ENCODE results near the gene BMP7. TPM values are rescaled to one million over a fixed set of nuclear protein-coding genes. Genes with fewer than 3 reads are reported as not detected.
A peak's percentile ranks its signal among the peaks of the same experiment; 100 is the strongest.

Gene BMP7
- total and polyA plus RNA-seq, 9 of the 15 experiments (the other 6 are each of a cell fraction or from before 2014, with no cell fraction given) = 0.18 TPM; not detected in 8

- H3K27me3 ChIP-seq (ENCODE audit: control insufficient read depth in 2 of 2, insufficient read depth in 2 of 2, low read length in 2 of 2) = peaks cover 16 to 33% of the 10 kb centered on the region in 2 experiments; a peak in 3 of 5 replicates
- no peak overlapping the region for H3K27ac ChIP-seq (ENCODE audit: extremely low read depth, low read depth, low read length)
- CTCF ChIA-PET (ENCODE audit: low intra/inter-chr PET ratio) = no interaction called here
- 1% methylated on average over 13 of the region's 13 CpGs for WGBS (ENCODE audit: insufficient coverage, low coverage, missing lambda C conversion rate)
- no peaks in the 10 kb centered on the region for H3K79me2 ChIP-seq (ENCODE audit: control insufficient read depth, insufficient read depth, low read length)
- no peak for TF ChIP-seq ETV5 (CRISPR knock-in tag; IDR thresholded peaks at IDR 0.05; ENCODE audit: low read depth)
- no peak for TF ChIP-seq ZNF12 (CRISPR knock-in tag; IDR thresholded peaks at IDR 0.05)
- no peak for TF ChIP-seq RHOXF2B (CRISPR knock-in tag; conservative IDR thresholded peaks at IDR 0.05)
- no peak for TF ChIP-seq NR4A1 (CRISPR knock-in tag; IDR thresholded peaks at IDR 0.05)
- no peak for TF ChIP-seq NR4A1 (tag; IDR thresholded peaks at IDR 0.05)
- TF ChIP-seq ZNF707 (CRISPR knock-in tag; conservative IDR thresholded peaks at IDR 0.05) = no peak
- no peak for TF ChIP-seq E2F5 (CRISPR knock-in tag; IDR thresholded peaks at IDR 0.05)
- 0 out of 6 replicates have a peak, but pooled peaks of 1 of the 3 experiments have one; percentile 3 for TF ChIP-seq ZBTB11 (CRISPR knock-in tag; IDR thresholded peaks at IDR 0.05)
- TF ChIP-seq NR2F6 (CRISPR knock-in tag; IDR thresholded peaks at IDR 0.05) = no peak
- POLR2A ChIA-PET = no interaction called here
- no peak overlapping the region for H3K4me3 ChIP-seq
- H3K9ac ChIP-seq (ENCODE audit: insufficient read depth in 1 of 2, low read depth in 2 of 2, low read length in 2 of 2) = no peak overlapping the region
- H3K9me3 ChIP-seq (replicated peaks; ENCODE audit: control insufficient read depth, insufficient read depth, low read depth, low read length) = no peaks in the 10 kb centered on the region
- no peaks in the 10 kb centered on the region for H3K36me3 ChIP-seq (ENCODE audit: control insufficient read depth, insufficient read depth, low read length)
- BruUV-seq (replicated peaks) = no TSS peak
- FAIRE-seq = no peak
- H2AFZ ChIP-seq (ENCODE audit: low read depth, low read length) = no peak overlapping the region
- peaks cover under 1% of the 10 kb centered on the region; the same call in 1 of the 2 replicates for H4K20me1 ChIP-seq (replicated peaks; ENCODE audit: control insufficient read depth, insufficient read depth, low read length)
- DNase-seq (ENCODE audit: extremely low read depth in 1 of 4, low spot score in 3 of 4) = no peak
- no peak overlapping the region for H3K4me2 ChIP-seq (ENCODE audit: insufficient read depth, low read length)
- in situ Hi-C loops (cut with MboI) = no loop called here
- no peak for ATAC-seq
- intact Hi-C loops (cut with micrococcal nuclease) = no loop called here
- no peaks in the 10 kb centered on the region for H3K9me1 ChIP-seq (ENCODE audit: control insufficient read depth, insufficient read depth, low read length)
- H3K4me1 ChIP-seq (replicated peaks in 1 of 2; ENCODE audit: control insufficient read depth in 2 of 2, insufficient read depth in 2 of 2, low read length in 2 of 2) = no peaks in the 10 kb centered on the region
Measured at GRCh38 chr20:57148263-57148662, 118.2 kb downstream of the BMP7 start.

All from K562 (cell line).